Trophoblast cell (in vitro differentiated cells and primary cell): ENCODE results near the gene KRT9. TPM values are rescaled to one million over a fixed set of nuclear protein-coding genes. Genes with fewer than 3 reads are reported as not detected.
A peak's percentile ranks its signal among the peaks of the same experiment; 100 is the strongest.
"Not testable (repeated sequence)": the region's sequence is repeated elsewhere in the genome, so short reads cannot be mapped to it uniquely, and the experiment has no call there.

Experiments
- DNase-seq, 2 donors: peaks; one replicate each; pipeline ENCODE4 v3.0.0-alpha.2; 2016
- H2AFZ ChIP-seq: 2 replicates; pipeline ENCODE4 v1.6.1; 2013; ENCODE audit warnings: low read length, moderate library complexity, mild to moderate bottlenecking; ENCODE audit not compliant: insufficient read depth, poor library complexity
- H2AK5ac ChIP-seq: 2 replicates; pipeline ENCODE4 v1.6.1; 2013; ENCODE audit warnings: mild to moderate bottlenecking, low read length
- H2BK120ac ChIP-seq: 2 replicates; pipeline ENCODE4 v1.6.1; 2013; ENCODE audit warnings: low read length, mild to moderate bottlenecking, moderate library complexity; ENCODE audit not compliant: insufficient read depth, poor library complexity
- H2BK12ac ChIP-seq: 2 replicates; pipeline ENCODE4 v1.6.1; 2013; ENCODE audit warnings: mild to moderate bottlenecking, low read length, moderate library complexity
- H2BK5ac ChIP-seq: 2 replicates; pipeline ENCODE4 v1.6.1; 2013; ENCODE audit warnings: low read length, low read depth, moderate library complexity, mild to moderate bottlenecking; ENCODE audit not compliant: poor library complexity
- H3K14ac ChIP-seq: 2 replicates; pipeline ENCODE4 v1.6.1; 2013; ENCODE audit warnings: mild to moderate bottlenecking, low read length
- H3K18ac ChIP-seq: 2 replicates; pipeline ENCODE4 v1.6.1; 2013; ENCODE audit warnings: mild to moderate bottlenecking, low read length
- H3K23ac ChIP-seq: 2 replicates; pipeline ENCODE4 v1.6.1; 2013; ENCODE audit warnings: low read length
- H3K27ac ChIP-seq: 2 replicates; pipeline ENCODE4 v1.5.1; 2013; ENCODE audit warnings: low read depth, mild to moderate bottlenecking, inconsistent platforms, low read length, moderate library complexity
- H3K27me3 ChIP-seq: 2 replicates; pipeline ENCODE4 v1.6.1; 2013; ENCODE audit warnings: inconsistent platforms, mild to moderate bottlenecking, low read length, moderate library complexity; ENCODE audit not compliant: insufficient read depth
- H3K36me3 ChIP-seq, 2 experiments: 1 replicate in 1 of 2; 2 replicates in 1 of 2; pipeline ENCODE4 v1.6.1; 2013; ENCODE audit warnings: low read length in 2 of 2, mild to moderate bottlenecking in 2 of 2, moderate library complexity in 1 of 2; ENCODE audit not compliant: insufficient read depth in 2 of 2, control insufficient read depth in 1 of 2
- H3K4ac ChIP-seq: 2 replicates; pipeline ENCODE4 v1.6.1; 2013; ENCODE audit warnings: low read depth, mild to moderate bottlenecking, low read length, moderate library complexity
- H3K4me1 ChIP-seq, 2 experiments: 1 replicate in 1 of 2; 2 replicates in 1 of 2; pipeline ENCODE4 v1.6.1; 2013; ENCODE audit warnings: low read length in 2 of 2, mild to moderate bottlenecking in 2 of 2, moderate library complexity in 1 of 2; ENCODE audit not compliant: insufficient read depth in 2 of 2, control insufficient read depth in 1 of 2
- H3K4me2 ChIP-seq: 2 replicates; pipeline ENCODE4 v1.6.1; 2013; ENCODE audit warnings: inconsistent platforms, mild to moderate bottlenecking, low read length, moderate library complexity
- H3K4me3 ChIP-seq: 2 replicates; pipeline ENCODE4 v1.5.1; 2013; ENCODE audit warnings: mild to moderate bottlenecking, low read depth, low read length, inconsistent platforms
- H3K79me1 ChIP-seq: one replicate; pipeline ENCODE4 v1.6.1; 2013; ENCODE audit warnings: low read length
- H3K79me2 ChIP-seq: 2 replicates; pipeline ENCODE4 v1.6.1; 2013; ENCODE audit warnings: low read length, mild to moderate bottlenecking; ENCODE audit not compliant: control insufficient read depth, insufficient read depth, poor library complexity
- H3K9ac ChIP-seq: 2 replicates; pipeline ENCODE4 v1.6.1; 2013; ENCODE audit warnings: mild to moderate bottlenecking, low read length
- H3K9me3 ChIP-seq: 2 replicates; pipeline ENCODE4 v1.6.1; 2013; ENCODE audit warnings: low read depth, mild to moderate bottlenecking, control low read depth, inconsistent platforms, low read length; ENCODE audit not compliant: insufficient read depth
- H4K12ac ChIP-seq: 2 replicates; pipeline ENCODE4 v1.6.1; 2013; ENCODE audit warnings: low read depth, mild to moderate bottlenecking, low read length, moderate library complexity
- H4K8ac ChIP-seq: 2 replicates; pipeline ENCODE4 v1.6.1; 2013; ENCODE audit warnings: low read depth, mild to moderate bottlenecking, low read length, moderate library complexity
- H4K91ac ChIP-seq: one replicate; pipeline ENCODE4 v1.6.1; 2013; ENCODE audit warnings: low read depth, mild to moderate bottlenecking, low read length, moderate library complexity
- WGBS: extraction: QIAGEN DNeasy Blood & Tissue Kit; methylation state at CpG from one replicate; pipeline ENCODE4 v1.1.7; 2013; ENCODE audit warnings: missing lambda C conversion rate; ENCODE audit not compliant: insufficient read length, insufficient coverage; ENCODE audit errors: extremely low coverage; 5-methylcytosine and 5-hydroxymethylcytosine counted together
- polyA plus RNA-seq: library from polyadenylated mRNA; stranded (reverse); fragments of 200-250 nt; gene quantifications from 2 replicates; pipeline ENCODE4 v1.2.3, GENCODE V29; 2013

KRT9 gene
- polyA plus RNA-seq = 0.19 TPM in 2 replicates

- H3K9ac ChIP-seq = no peak within 1 kb of the TSS
These were observed at the start of gene KRT9 for GRCh38 chr17:41571561-41572434. TSS of gene KRT9 (minus strand) at chr17:41572059. CDS start at chr17:41571992, 67 bp downstream.

GRCh38 chr17:41621435-41621817, 49.6 kb upstream of the KRT9 start:
- H4K8ac ChIP-seq = peak overlapping the region; percentile 4
- not testable (repeated sequence) for H3K36me3 ChIP-seq, H2AFZ ChIP-seq, H3K4me2 ChIP-seq, H3K9ac ChIP-seq, H3K27me3 ChIP-seq, H4K12ac ChIP-seq, H3K23ac ChIP-seq, H3K9me3 ChIP-seq, DNase-seq, H3K79me2 ChIP-seq, H3K4me3 ChIP-seq
- H3K27ac ChIP-seq = peak overlapping the region; percentile 41
- peak overlapping the region; percentile 15 for H2BK120ac ChIP-seq
- WGBS = no CpG with 5 or more reads among the region's 11 CpGs
- H3K79me1 ChIP-seq = peaks cover 25% of the 10 kb centered on the region
- peak overlapping the region; percentile 59 for H3K14ac ChIP-seq
- peak overlapping the region; percentile 47 for H2BK12ac ChIP-seq
- H4K91ac ChIP-seq = peak overlapping the region; percentile 69
- H2AK5ac ChIP-seq = peak overlapping the region; percentile 42
- H3K4ac ChIP-seq = peak overlapping the region; percentile 43
- H2BK5ac ChIP-seq = peak overlapping the region; percentile 31
- H3K18ac ChIP-seq = peak overlapping the region; percentile 43
- peaks cover 33 to 52% of the 10 kb centered on the region in 2 experiments for H3K4me1 ChIP-seq

More at GRCh38 chr17:41571561-41572434, at the start of gene KRT9:
- no peak within 1 kb of the TSS for H4K91ac ChIP-seq
- no peak within 1 kb of the TSS for H3K23ac ChIP-seq
- H3K79me1 ChIP-seq = no peaks in the 10 kb centered on the region
- no peak within 1 kb of the TSS for H2BK12ac ChIP-seq
- no peak within 1 kb of the TSS for H4K12ac ChIP-seq
- WGBS = no CpG with 5 or more reads among the region's 24 CpGs
- H3K4me2 ChIP-seq = no peak within 1 kb of the TSS
- H3K27ac ChIP-seq = no peak within 1 kb of the TSS
- H2AK5ac ChIP-seq = no peak within 1 kb of the TSS
- H3K18ac ChIP-seq = no peak within 1 kb of the TSS
- peaks cover 0 to 4% of the 10 kb centered on the region in 2 experiments for H3K4me1 ChIP-seq
- no peaks in the 10 kb centered on the region for H3K27me3 ChIP-seq
- DNase-seq = no peak
- H3K36me3 ChIP-seq = no peaks in the 10 kb centered on the region
- no peak within 1 kb of the TSS for H2BK5ac ChIP-seq
- no peak within 1 kb of the TSS for H3K4me3 ChIP-seq
- H2BK120ac ChIP-seq = no peak within 1 kb of the TSS
- peaks cover 3% of the 10 kb centered on the region for H3K9me3 ChIP-seq
- no peak within 1 kb of the TSS for H4K8ac ChIP-seq
- H3K4ac ChIP-seq = no peak within 1 kb of the TSS
- H3K14ac ChIP-seq = no peak within 1 kb of the TSS
- H2AFZ ChIP-seq = no peak within 1 kb of the TSS
- no peaks in the 10 kb centered on the region for H3K79me2 ChIP-seq

GRCh38 chr17:41620583-41621434, 49.0 kb upstream of the KRT9 start:
- no peaks in the 10 kb centered on the region for H3K9me3 ChIP-seq
- no peaks in the 10 kb centered on the region for H3K27me3 ChIP-seq
- peak overlapping the region; percentile 15 for H2BK120ac ChIP-seq
- no peak overlapping the region for H4K8ac ChIP-seq
- peak overlapping the region; percentile 54 for H2BK5ac ChIP-seq
- peak overlapping the region; percentile 59 for H3K14ac ChIP-seq
- no peak overlapping the region for H4K12ac ChIP-seq
- no peak overlapping the region for H3K4me3 ChIP-seq
- H3K18ac ChIP-seq = peak overlapping the region; percentile 43
- no peak for DNase-seq
- peak overlapping the region; percentile 16 for H2AK5ac ChIP-seq
- no peak overlapping the region for H3K4me2 ChIP-seq
- no peaks in the 10 kb centered on the region for H3K36me3 ChIP-seq
- no peak overlapping the region for H3K9ac ChIP-seq
- peaks cover 33 to 52% of the 10 kb centered on the region in 2 experiments for H3K4me1 ChIP-seq
- peak overlapping the region; percentile 47 for H2BK12ac ChIP-seq
- peak overlapping the region; percentile 43 for H3K4ac ChIP-seq
- peaks cover 4% of the 10 kb centered on the region for H3K79me2 ChIP-seq
- H4K91ac ChIP-seq = peak overlapping the region; percentile 69
- H3K27ac ChIP-seq = peak overlapping the region; percentile 41
- no CpG with 5 or more reads among the region's 21 CpGs for WGBS
- no peak overlapping the region for H3K23ac ChIP-seq
- no peak overlapping the region for H2AFZ ChIP-seq
- H3K79me1 ChIP-seq = peaks cover 25% of the 10 kb centered on the region

- H3K4ac ChIP-seq, H3K14ac ChIP-seq, H2BK12ac ChIP-seq, H4K8ac ChIP-seq, H3K36me3 ChIP-seq, H3K23ac ChIP-seq, DNase-seq, H3K27me3 ChIP-seq, H3K4me3 ChIP-seq, H3K18ac ChIP-seq, H2BK5ac ChIP-seq, H3K9me3 ChIP-seq, H3K4me2 ChIP-seq, H3K9ac ChIP-seq, H2BK120ac ChIP-seq, H2AFZ ChIP-seq, H3K79me2 ChIP-seq, H4K12ac ChIP-seq: not testable (repeated sequence)
- Histone ChIP-seq H4K91ac (peak overlapping the region; percentile 82), H3K4me1 (peaks cover 33 to 48% of the 10 kb centered on the region in 2 experiments), H3K27ac (peak overlapping the region; percentile 44), H3K79me1 (peaks cover 25% of the 10 kb centered on the region), H2AK5ac (peak overlapping the region; percentile 13)
- WGBS = no CpG with 5 or more reads among the region's 6 CpGs
These were observed 48.2 kb upstream of the KRT9 start for GRCh38 chr17:41619927-41620582.
